Measurements from ENCODE around the gene GPNMB.
"Not testable (repeated sequence)": the region's sequence is repeated elsewhere in the genome, so short reads cannot be mapped to it uniquely, and the experiment has no call there.

Gene GPNMB

GRCh38 chr7:23246555-23246954 lies at the start of gene GPNMB:
Gene GPNMB (plus strand): TSS chr7:23246775. CDS start chr7:23246858, 83 bp downstream.
- DNase-seq: no peak

DNA sequence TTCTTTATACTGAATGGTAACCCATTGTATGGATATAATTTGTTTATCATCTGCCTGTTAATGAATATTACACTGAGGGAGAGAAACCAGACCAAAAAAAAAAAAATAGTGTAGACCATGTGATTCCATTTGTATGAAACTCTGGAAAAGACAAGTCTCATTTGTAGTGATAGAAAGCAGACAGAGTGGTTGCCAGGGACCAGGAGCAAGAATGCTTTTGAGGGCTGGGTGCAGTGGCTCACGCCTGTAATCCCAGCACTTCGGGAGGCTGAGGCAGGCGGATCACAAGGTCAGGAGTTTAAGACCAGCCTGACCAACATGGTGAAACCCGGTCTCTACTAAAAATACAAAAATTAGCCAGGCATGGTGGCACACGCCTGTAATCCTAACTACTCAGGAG lies 48.8 kb upstream of the GPNMB start:
- not testable (repeated sequence) for DNase-seq

DNA sequence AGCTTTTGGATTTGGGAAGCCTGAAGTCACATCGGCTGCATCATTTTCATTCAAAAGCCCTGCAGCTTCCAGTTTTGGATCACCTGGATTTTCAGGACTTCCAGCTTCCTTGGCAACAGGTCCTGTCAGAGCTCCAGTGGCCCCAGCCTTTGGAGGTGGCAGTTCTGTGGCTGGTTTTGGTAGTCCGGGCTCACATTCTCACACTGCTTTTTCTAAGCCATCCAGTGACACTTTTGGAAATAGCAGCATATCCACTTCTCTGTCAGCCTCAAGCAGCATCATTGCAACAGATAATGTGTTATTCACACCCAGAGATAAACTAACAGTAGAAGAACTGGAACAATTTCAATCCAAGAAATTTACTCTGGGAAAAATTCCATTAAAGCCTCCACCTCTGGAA lies 46.2 kb upstream of the GPNMB start:
- no peak for DNase-seq

- DNase-seq: no peak
Measured at GRCh38 chr7:23204241-23204640, 42.3 kb upstream of the GPNMB start.

DNA sequence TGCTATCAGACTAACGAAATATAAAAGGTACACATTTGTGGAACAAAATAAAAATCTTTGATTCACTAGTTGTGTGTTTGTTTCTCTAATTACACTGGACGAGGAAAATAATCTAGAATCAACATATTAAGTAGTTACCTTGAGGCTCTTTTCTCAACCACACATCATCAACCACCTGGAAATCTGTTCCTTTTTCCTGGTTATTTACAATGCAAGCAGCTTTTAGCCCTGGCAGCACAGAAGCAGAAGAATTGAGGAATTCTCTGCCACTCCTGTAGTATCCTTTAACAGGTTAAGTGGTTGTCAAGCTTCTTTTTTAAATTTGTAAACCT lies 41.0 kb upstream of the GPNMB start:
- no peak for DNase-seq

GRCh38 chr7:23205909-23206767 lies 40.4 kb upstream of the GPNMB start:
- DNase-seq: no peak

GRCh38 chr7:23207021-23207420 lies 39.6 kb upstream of the GPNMB start:
- DNase-seq: no peak

DNA sequence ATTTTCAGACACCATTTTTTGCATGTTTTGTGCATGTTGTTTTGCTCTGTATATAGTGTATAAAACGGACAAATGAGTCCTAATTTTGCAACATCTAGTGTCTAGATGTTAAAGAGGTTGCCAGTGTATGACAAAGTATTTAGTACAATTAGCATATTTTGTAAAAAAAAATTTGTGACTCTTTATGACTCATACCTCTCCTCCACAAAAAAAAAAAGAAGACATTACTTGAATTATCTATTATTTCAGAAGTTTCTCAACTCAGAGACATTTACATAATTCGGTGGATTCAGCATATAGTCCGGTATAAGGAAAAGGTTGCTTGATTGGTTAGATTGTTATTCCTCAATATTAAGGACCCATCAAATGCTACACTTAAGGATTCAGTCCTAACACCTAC lies 38.7 kb upstream of the GPNMB start:
- no peak for DNase-seq

- no peak for DNase-seq
Measured at GRCh38 chr7:23208316-23208715, 38.3 kb upstream of the GPNMB start.

DNA sequence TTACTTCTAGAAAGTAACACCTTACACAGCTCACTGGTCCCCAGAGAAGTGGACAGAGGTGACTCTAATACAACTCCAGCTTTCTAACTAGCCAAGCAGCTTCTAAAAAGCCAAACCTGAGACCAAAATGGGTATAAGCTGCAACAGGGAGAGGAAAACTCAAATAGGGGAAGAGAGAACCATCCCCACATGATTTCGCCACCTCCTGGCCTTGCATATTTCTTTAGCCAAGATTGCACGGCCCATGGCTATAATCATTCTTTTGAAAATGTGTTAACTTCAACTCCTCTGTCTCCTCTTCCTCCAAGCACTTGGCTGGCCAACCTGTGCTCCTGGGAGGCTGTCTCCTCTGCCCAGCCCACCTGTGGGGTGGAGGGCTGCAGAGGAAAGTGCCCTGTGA lies 36.1 kb upstream of the GPNMB start:
- DNase-seq: no peak

DNA sequence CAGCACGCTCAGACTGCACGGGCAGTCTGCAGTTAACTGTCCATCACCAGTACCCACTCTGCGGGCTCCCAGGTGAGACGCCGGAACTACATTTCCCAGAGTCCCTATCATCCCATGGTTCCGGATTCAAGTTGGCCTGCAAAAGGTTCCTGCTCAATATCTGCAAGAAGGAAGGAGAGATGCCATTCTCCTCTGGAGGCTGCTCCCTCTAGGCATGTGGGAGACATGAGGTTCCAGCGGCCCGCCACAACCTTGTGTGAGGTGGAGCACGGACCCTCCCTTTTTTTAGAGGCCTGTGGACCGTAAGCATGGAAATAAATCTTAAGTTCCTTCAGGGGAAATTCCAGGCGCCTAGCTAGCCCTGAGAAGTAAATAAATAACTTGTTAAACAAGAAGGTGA lies 35.0 kb upstream of the GPNMB start:
- DNase-seq: no peak

GRCh38 chr7:23212395-23212794 lies 34.2 kb upstream of the GPNMB start:
- no peak for DNase-seq

GRCh38 chr7:23212841-23213240 lies 33.7 kb upstream of the GPNMB start:
- DNase-seq: no peak

- DNase-seq: no peak
Measured at GRCh38 chr7:23213755-23214154, 32.8 kb upstream of the GPNMB start.

DNA sequence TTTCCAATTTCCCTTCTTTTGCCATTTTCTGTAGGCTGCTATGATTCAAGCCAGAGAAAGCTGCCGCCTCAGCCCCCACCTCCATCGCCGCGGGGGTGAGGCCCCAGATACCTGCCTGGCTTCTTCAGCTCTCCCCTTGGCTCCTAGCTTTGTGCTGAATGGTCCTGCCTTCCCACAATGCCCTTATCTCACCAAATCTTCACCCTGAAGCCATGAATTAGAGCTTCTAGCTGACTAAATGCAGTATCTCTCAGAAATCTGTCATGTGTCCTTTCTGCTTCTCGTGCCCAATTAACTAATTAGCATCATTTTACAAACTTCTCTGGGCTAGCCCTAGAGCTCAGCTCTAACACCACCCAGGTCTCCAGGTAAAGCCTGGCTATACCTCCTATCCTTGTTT lies 32.2 kb upstream of the GPNMB start:
- no peak for DNase-seq

GRCh38 chr7:23214938-23215337 lies 31.6 kb upstream of the GPNMB start:
- no peak for DNase-seq

GRCh38 chr7:23216021-23216420 lies 30.6 kb upstream of the GPNMB start:
- DNase-seq: no peak

DNA sequence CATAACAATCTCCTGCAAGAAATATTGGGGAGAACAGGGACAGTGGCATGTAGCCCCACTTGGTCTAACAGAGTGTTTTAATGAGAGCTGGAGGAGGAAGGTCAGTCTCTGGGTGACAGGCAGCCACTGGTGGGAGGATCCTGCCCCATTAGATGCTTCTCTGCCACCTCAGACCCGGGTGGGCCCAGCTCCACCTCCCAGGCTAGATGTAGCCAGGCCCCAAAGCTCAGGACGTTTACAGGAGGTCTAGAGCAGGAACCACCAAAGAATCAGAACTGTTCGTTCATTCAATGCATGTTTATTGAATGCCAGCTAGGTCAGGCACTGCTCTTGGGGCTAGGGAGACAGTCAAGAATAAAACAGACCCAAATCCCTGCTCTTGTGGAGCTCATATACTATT lies 28.4 kb upstream of the GPNMB start:
- DNase-seq: no peak

DNA sequence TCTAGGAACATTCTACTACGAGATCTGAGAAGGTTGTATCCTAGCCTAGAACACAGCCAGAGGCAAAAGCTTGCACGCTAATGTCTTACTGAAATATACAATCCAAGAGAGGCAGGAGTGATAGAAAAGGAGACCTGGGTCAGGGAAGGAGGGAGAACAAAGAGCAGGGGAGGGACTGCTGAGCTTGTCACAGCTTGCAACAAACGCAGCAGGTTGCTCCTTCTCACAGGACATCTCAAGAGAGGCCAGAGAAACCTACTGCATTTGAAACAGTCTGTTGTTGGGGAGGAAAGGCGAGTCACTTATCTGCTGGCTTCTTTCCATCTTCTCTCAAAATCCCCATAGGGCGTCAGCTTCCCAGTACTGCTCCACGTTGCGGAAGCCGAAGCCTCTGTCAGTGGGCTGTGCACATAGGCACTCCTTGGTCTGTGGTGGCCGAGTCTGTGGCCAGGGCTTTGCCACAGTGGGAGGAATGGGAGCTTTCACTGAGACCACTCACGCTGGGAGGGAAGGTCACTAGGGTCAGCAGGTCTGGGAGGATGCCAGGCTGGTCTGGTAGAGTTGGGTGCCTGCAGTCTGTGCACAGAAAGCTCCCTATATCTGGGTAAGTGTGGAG lies 25.8 kb upstream of the GPNMB start:
- DNase-seq: no peak

DNA sequence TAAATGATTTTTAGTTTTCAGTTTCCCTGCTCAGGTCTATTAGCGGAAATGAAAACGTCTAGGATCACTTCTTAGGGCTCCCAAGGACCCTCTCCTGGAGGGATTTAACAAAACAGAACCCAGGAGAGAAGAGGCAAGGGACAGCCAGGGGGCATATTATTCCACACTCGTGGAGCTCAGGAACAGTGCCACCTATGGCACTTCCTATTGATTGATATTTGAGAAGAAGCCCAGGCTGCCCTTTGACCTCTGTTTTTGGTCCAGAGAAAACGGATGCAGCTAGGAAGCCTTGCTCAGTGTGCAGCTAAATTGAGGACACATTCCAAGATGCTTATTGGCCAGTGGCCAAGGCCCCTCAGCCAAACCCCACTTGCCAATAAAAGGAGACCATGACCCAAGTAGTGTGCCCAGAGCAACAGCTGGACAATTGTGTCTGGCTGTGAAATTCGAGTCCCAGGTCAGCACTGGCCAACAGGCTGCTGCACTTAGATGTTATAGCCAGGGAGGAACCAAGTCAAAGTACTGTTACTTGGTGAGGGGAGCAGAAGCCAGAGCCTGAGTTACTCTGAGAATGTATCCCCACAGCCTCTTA lies 24.0 kb upstream of the GPNMB start:
- no peak for DNase-seq

DNA sequence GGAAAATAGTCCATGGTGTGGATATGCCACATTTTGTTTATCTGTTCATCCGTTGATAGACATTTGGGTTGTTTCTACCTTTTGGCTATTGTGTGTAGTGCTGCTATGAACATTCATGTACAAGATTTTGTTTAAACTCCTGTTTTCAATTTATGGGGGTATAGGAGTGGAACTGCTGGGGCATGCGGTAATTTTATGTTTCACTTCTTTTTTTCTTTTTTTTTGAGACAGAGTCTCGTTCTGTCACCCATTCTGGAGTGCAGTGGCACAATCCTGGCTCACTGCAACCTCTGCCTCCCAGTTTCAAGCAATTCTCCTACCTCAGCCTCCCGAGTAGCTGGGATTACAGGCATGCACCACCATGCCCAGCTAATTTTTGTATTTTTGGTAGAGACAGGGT lies 22.2 kb upstream of the GPNMB start:
- not testable (repeated sequence) for DNase-seq

DNA sequence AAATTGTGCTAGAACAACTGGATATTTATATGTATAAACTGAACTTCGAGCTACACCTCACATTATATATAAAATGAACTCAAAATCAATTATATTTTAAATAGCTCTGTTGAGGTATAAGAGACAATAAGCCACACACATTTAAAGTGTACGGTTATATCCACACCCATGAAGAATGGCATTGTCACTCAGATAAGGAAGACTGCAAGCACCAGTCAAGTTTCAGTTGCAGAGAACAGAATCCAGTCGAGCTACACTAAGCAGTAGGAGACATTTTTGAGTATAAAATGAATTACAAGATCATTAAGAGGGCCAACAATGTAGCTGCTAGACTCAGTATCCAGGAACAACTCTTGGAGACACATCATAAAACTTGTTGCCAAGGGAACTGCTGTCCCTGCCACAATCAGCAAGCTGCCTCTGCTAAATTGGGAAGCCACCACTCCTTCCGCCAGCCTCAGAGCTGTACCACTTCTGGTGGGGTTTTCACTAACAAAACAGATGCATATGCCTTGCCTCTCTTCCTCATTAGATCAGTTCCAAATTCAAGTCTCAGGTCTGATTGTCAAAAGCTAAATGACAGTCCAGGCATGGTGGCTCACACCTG lies 19.6 kb upstream of the GPNMB start:
- DNase-seq: no peak

- no peak for DNase-seq
Measured at GRCh38 chr7:23228412-23228811, 18.2 kb upstream of the GPNMB start.

DNA sequence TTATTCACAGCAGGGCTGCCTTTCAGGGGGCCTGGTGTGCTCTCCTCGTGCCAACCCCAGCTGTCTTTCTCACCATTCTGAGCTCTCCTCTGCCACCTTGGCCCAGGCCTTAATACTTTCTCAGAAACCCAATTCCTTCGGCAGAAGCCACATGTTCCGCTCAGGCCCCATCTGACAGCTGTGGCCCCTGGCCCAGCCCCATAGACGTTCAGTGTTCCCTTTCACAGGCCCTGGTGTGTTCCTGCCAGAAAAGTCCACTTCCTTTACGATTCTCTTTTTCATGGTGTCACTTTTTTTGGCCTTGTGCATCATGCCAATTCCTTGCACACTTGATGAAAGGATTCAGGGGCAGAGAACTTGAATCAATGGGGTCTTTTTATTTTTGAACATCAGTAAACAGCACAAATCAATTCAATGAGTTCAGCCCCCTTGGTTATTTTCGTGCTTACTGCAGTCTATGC lies 15.9 kb upstream of the GPNMB start:
- no peak for DNase-seq
